Retina (tissue), 1 donor: ENCODE data around the gene NINJ2.

Experiments used
- DNase-seq: peaks from one replicate; pipeline ENCODE4 v3.0.0-alpha.2; 2016

NINJ2 gene

GRCh38 chr12:522692-523378 lies 140.4 kb downstream of the NINJ2 start:
- no peak for DNase-seq

- no peak for DNase-seq
These were observed 143.1 kb downstream of the NINJ2 start for GRCh38 chr12:520119-520518.

- DNase-seq = no peak
These were observed 145.7 kb downstream of the NINJ2 start for GRCh38 chr12:517538-517937.
